CD4-positive, alpha-beta T cell (primary cell): ENCODE measurements around the gene ETFA. TPM values are rescaled to one million over a fixed set of nuclear protein-coding genes. Genes with fewer than 3 reads are reported as not detected.
"Not testable (repeated sequence)": the region's sequence is repeated elsewhere in the genome, so short reads cannot be mapped to it uniquely, and the experiment has no call there.

Experiments
- ATAC-seq: fragments of 200-7000 bp; cut with Tn5 transposase; one replicate; pipeline ENCODE4 v1.10.0; 2022; ENCODE audit warnings: mild to moderate bottlenecking; ENCODE audit not compliant: poor library complexity
- CTCF ChIA-PET: fragments of 350-600 bp; sonication (Branson Sonifier 250); formaldehyde crosslinking; loops from one replicate; lab custom pipeline; 2021; ENCODE audit warnings: antibody characterized with exemption, inconsistent platforms; lab: Charles Lee
- POLR2A ChIA-PET: fragments of 350-600 bp; sonication (Branson Sonifier 250); formaldehyde crosslinking; loops from one replicate; lab custom pipeline; 2021; ENCODE audit warnings: antibody characterized with exemption, inconsistent platforms; lab: Charles Lee
- DNase-seq, 14 experiments: peaks; one replicate each; pipeline ENCODE4 v3.0.0-alpha.2; 2013 to 2020; ENCODE audit warnings: mixed read lengths in 2 of 14
- H3K27ac ChIP-seq, 2 donors: one replicate each; pipeline versions ENCODE4 v1.5.1 to v1.7.0; 2013; ENCODE audit warnings: low read length in 2 of 2, low read depth in 1 of 2, mild to moderate bottlenecking in 1 of 2
- H3K27me3 ChIP-seq, 2 experiments: 1 replicate in 1 of 2; 2 replicates in 1 of 2; pipeline versions ENCODE4 v1.6.1 to v1.7.0; 2013; ENCODE audit warnings: low read length in 2 of 2, control low read depth in 1 of 2, mild to moderate bottlenecking in 1 of 2, moderate library complexity in 1 of 2; ENCODE audit not compliant: insufficient read depth in 2 of 2, control insufficient read depth in 1 of 2
- H3K36me3 ChIP-seq: one replicate; pipeline ENCODE4 v1.6.1; 2013; ENCODE audit warnings: low read length, control low read depth; ENCODE audit not compliant: insufficient read depth
- H3K4me1 ChIP-seq: one replicate; pipeline ENCODE4 v1.6.1; 2013; ENCODE audit warnings: low read length, control low read depth; ENCODE audit not compliant: insufficient read depth
- H3K4me3 ChIP-seq: one replicate; pipeline ENCODE4 v1.5.1; 2013; ENCODE audit warnings: mild to moderate bottlenecking, low read length, moderate library complexity
- H3K9me3 ChIP-seq, 2 experiments: 1 replicate in 1 of 2; 2 replicates in 1 of 2; pipeline versions ENCODE4 v1.6.1 to v1.7.0; 2013; ENCODE audit warnings: low read length in 2 of 2, mild to moderate bottlenecking in 2 of 2, control low read depth in 1 of 2, moderate library complexity in 1 of 2; ENCODE audit not compliant: control insufficient read depth in 1 of 2, insufficient read depth in 1 of 2
- H3K27ac Mint-ChIP-seq: one replicate; pipeline ENCODE4 v1.8.0; 2020; ENCODE audit warnings: mixed read lengths
- H3K27me3 Mint-ChIP-seq: one replicate; pipeline ENCODE4 v1.8.0; 2021; ENCODE audit warnings: mixed read lengths
- H3K36me3 Mint-ChIP-seq: one replicate; pipeline ENCODE4 v1.8.0; 2021; ENCODE audit warnings: low read depth, mixed read lengths
- H3K4me1 Mint-ChIP-seq: one replicate; pipeline ENCODE4 v1.8.0; 2021; ENCODE audit warnings: low read depth, mixed read lengths
- H3K4me3 Mint-ChIP-seq: one replicate; pipeline ENCODE4 v1.8.0; 2020; ENCODE audit warnings: mild to moderate bottlenecking, mixed read lengths
- H3K9me3 Mint-ChIP-seq: one replicate; pipeline ENCODE4 v1.8.0; 2020; ENCODE audit warnings: mixed read lengths
- intact Hi-C, 2 experiments: fragments of 100-400 bp; cut with DNase I in 1 of 2; cut with micrococcal nuclease in 1 of 2; formaldehyde crosslinking; loops; one replicate each; pipeline versions ENCODE4 v1.15.1 to v1.9.0; 2023 to 2025; cut with DNase I, micrococcal nuclease
- total RNA-seq, 174 experiments: library from RNA in 2 of 174; stranded (reverse) in 2 of 174; gene quantifications; one replicate each; pipeline ENCODE4 v1.2.3 and lab custom pipeline; 2021 to 2026
- TF ChIP-seq, protein P1 (sequence below): fragments of 200-600 bp; IDR thresholded peaks from one replicate; pipeline ENCODE4 v1.8.0; 2022; ENCODE audit warnings: antibody characterized with exemption, mild to moderate bottlenecking

Gene ETFA
- total RNA-seq, 2 experiments from 2014 or later: 11.4 to 15.2 TPM

DNA sequence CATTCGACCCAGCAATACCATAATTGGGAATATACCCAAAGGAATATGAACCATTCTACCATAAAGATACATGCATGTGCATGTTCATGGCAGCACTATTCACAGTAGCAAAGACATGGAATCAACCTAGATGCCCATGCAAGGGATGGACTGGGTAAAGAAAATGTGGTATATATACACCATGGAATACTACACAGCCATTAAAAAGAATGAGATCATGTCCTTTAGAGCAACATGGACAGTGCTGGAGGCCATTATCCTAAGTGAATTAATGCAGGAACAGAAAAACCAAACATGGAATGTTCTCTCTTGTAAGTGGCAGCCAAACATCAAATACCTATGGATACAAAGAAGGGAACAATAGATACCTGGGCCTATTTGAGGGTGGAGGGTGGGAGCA lies 7.4 kb downstream of the ETFA start:
- no peak overlapping the region for H3K27ac ChIP-seq
- H3K4me1 Mint-ChIP-seq: peaks cover 21% of the 10 kb centered on the region
- POLR2A ChIA-PET: no interaction called here
- no peaks in the 10 kb centered on the region for H3K36me3 Mint-ChIP-seq
- no peaks in the 10 kb centered on the region for H3K4me1 ChIP-seq
- CTCF ChIA-PET: no interaction called here
- peaks cover 2% of the 10 kb centered on the region for H3K9me3 Mint-ChIP-seq
- H3K27me3 Mint-ChIP-seq: no peaks in the 10 kb centered on the region
- no peaks in the 10 kb centered on the region for H3K36me3 ChIP-seq
- no peak overlapping the region for H3K4me3 ChIP-seq
- ATAC-seq (no peak), DNase-seq (no peak)
- no peaks in the 10 kb centered on the region for H3K27me3 ChIP-seq
- TF ChIP-seq, protein P1, sequence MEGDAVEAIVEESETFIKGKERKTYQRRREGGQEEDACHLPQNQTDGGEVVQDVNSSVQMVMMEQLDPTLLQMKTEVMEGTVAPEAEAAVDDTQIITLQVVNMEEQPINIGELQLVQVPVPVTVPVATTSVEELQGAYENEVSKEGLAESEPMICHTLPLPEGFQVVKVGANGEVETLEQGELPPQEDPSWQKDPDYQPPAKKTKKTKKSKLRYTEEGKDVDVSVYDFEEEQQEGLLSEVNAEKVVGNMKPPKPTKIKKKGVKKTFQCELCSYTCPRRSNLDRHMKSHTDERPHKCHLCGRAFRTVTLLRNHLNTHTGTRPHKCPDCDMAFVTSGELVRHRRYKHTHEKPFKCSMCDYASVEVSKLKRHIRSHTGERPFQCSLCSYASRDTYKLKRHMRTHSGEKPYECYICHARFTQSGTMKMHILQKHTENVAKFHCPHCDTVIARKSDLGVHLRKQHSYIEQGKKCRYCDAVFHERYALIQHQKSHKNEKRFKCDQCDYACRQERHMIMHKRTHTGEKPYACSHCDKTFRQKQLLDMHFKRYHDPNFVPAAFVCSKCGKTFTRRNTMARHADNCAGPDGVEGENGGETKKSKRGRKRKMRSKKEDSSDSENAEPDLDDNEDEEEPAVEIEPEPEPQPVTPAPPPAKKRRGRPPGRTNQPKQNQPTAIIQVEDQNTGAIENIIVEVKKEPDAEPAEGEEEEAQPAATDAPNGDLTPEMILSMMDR: no peak
- intact Hi-C loops: no loop called here
- H3K27ac Mint-ChIP-seq: no peak overlapping the region
- H3K9me3 ChIP-seq: no peaks in the 10 kb centered on the region
- H3K4me3 Mint-ChIP-seq: no peak overlapping the region

DNA sequence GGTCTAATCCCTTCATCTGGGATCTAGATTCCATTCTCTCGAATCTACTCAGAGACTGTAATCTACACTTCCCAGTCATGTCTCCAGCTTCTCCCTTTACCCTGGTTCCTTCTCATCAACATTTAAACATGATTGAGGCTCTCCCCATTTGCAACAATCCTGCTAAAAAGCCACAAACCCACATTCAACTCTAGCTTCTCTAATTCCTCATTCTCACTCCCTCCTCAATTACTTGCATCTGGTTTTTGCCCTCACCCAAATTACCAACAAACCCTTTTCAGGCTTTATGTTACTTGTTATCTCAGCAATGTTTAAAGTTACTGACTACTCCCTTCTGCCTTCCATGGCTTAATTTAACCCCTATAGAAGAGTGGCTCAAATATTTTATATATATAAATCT lies 11.5 kb downstream of the ETFA start:
- intact Hi-C loops: no loop called here
- Mint-ChIP-seq H3K36me3 (no peaks in the 10 kb centered on the region), H3K4me3 (no peak overlapping the region), H3K4me1 (peaks cover 11% of the 10 kb centered on the region), H3K27me3 (no peaks in the 10 kb centered on the region), H3K9me3 (no peaks in the 10 kb centered on the region), H3K27ac (no peak overlapping the region)
- H3K4me1 ChIP-seq: no peaks in the 10 kb centered on the region
- ATAC-seq (no peak), DNase-seq (no peak)
- TF ChIP-seq, protein P1: no peak
- ChIA-PET POLR2A (no interaction called here), CTCF (no interaction called here)
- no peak overlapping the region for H3K27ac ChIP-seq
- H3K27me3 ChIP-seq: no peaks in the 10 kb centered on the region
- H3K4me3 ChIP-seq: no peak overlapping the region
- H3K36me3 ChIP-seq: peaks cover 3% of the 10 kb centered on the region
- H3K9me3 ChIP-seq: no peaks in the 10 kb centered on the region

DNA sequence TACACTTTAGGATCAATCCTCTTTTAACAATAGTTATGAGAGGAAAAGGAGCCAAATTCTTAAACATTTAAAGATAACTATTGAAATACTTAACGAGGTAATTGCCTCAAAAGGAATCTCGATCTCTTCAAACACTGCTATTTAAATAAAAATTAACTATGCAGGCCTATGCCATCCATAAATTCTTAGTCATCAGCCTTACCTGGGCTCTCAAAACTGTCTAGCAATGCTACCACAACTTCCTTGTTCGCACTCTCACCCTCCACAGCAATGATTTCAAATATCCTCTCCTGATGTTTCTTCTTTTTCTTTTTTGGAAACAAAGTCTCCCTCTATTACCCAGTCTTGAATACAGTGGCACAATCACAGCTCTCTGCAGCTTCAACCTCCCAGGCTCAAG lies 12.3 kb downstream of the ETFA start:
- TF ChIP-seq, protein P1: no peak
- DNase-seq (no peak), ATAC-seq (no peak)
- Histone ChIP-seq H3K4me1 (no peaks in the 10 kb centered on the region), H3K9me3 (no peaks in the 10 kb centered on the region), H3K36me3 (peaks cover 3% of the 10 kb centered on the region), H3K27ac (no peak overlapping the region), H3K4me3 (no peak overlapping the region), H3K27me3 (no peaks in the 10 kb centered on the region)
- Mint-ChIP-seq H3K4me1 (peaks cover 10% of the 10 kb centered on the region), H3K9me3 (no peaks in the 10 kb centered on the region), H3K36me3 (no peaks in the 10 kb centered on the region), H3K27me3 (no peaks in the 10 kb centered on the region), H3K4me3 (no peak overlapping the region), H3K27ac (no peak overlapping the region)
- CTCF ChIA-PET: no interaction called here
- POLR2A ChIA-PET: no interaction called here
- intact Hi-C loops: no loop called here

DNA sequence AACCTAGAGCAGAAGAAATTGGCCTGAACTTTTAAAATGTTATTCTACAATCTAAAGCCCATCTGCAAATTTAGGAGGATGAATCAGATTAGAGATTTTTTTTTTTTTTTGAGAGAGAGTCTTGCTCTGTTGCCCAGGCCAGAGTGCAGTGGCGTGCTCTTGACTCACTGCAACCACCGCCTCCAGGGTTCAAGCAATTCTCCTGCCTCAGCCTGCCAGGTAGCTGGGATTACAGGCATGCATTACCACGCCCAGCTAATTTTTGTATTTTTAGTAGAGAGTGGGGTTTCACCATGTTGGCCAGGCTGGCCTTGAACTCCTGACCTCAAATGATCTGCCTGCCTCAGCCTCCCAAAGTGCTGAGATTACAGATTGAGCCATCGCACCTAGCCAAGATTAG lies 13.3 kb downstream of the ETFA start:
- H3K36me3 ChIP-seq, H3K36me3 Mint-ChIP-seq, H3K9me3 ChIP-seq, DNase-seq, H3K4me1 ChIP-seq, H3K4me3 ChIP-seq, H3K4me3 Mint-ChIP-seq, ATAC-seq, H3K27me3 Mint-ChIP-seq, H3K27me3 ChIP-seq, H3K27ac ChIP-seq, POLR2A ChIA-PET, H3K27ac Mint-ChIP-seq, H3K9me3 Mint-ChIP-seq, intact Hi-C loops: not testable (repeated sequence)
- peaks cover 14% of the 10 kb centered on the region for H3K4me1 Mint-ChIP-seq
- CTCF ChIA-PET: interaction anchor here (0.6 to 2.2 kb wide), 2 partner anchors 13 to 122 kb away, joined by 4 to 6 read pairs; no protein-coding TSS in a partner anchor
